ENCODE data around the gene ERICH3.

Gene ERICH3

DNA sequence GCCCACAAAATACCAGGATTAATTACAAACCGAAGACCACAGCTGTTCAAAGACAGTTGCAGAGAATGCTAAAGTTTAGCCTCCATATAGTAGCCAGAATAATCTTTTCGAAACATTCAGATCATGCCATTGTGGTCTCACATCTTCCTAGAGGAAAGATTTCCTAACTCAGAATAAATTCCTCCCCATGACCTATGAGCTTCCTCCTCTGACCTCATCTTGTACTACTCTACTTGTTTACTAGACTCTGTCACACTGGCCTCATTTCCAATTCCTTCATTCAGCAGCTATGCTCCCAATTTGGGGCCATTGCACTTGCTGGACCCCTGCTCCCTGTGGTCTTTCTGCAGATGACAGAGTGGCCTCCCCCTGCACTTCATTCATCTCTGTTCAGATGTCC lies 89.4 kb downstream of the ERICH3 start:
- Histone ChIP-seq H3K4me3 (ENCODE audit: low read length) (no peak overlapping the region), H3K27ac (ENCODE audit: low read length) (no peak overlapping the region), H3K4me1 (ENCODE audit: insufficient read depth, low read length) (no peaks in the 10 kb centered on the region), H3K36me3 (ENCODE audit: insufficient read depth, low read depth, low read length) (no peaks in the 10 kb centered on the region), H3K9ac (ENCODE audit: low read depth, low read length) (no peak overlapping the region), H3K27me3 (ENCODE audit: insufficient read depth, low read length) (no peaks in the 10 kb centered on the region), H3K9me3 (ENCODE audit: insufficient read depth, low read depth, low read length) (no peaks in the 10 kb centered on the region)

DNA sequence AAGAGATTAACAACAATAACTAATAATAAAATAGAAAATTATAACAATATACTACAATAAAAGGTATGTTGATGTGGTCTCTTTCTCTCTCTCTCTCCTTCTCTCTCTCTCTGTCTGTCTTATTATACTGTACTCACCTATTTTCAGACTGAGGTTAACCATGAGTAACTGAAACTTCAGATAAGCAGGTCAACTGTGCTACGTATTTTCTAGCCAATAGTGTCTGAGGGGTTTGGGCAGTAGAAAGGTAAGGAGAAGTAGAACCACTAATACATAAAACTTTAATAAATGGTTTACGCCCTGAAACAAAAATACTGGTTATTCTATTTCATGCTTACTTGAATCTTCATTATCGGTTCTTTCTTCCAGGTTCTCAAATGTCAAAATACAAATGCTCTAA lies 90.2 kb downstream of the ERICH3 start:
- no peak overlapping the region for H3K27ac ChIP-seq (ENCODE audit: low read length)
- H3K9ac ChIP-seq (ENCODE audit: low read depth, low read length): no peak overlapping the region
- H3K4me3 ChIP-seq (ENCODE audit: low read length): no peak overlapping the region
- H3K27me3 ChIP-seq (ENCODE audit: insufficient read depth, low read length): no peaks in the 10 kb centered on the region
- H3K4me1 ChIP-seq (ENCODE audit: insufficient read depth, low read length): no peaks in the 10 kb centered on the region
- H3K36me3 ChIP-seq (ENCODE audit: insufficient read depth, low read depth, low read length): no peaks in the 10 kb centered on the region
- no peaks in the 10 kb centered on the region for H3K9me3 ChIP-seq (ENCODE audit: insufficient read depth, low read depth, low read length)

- Histone ChIP-seq H3K9me3 (ENCODE audit: insufficient read depth, low read depth, low read length) (no peaks in the 10 kb centered on the region), H3K9ac (ENCODE audit: low read depth, low read length) (no peak overlapping the region), H3K27ac (ENCODE audit: low read length) (no peak overlapping the region), H3K4me1 (ENCODE audit: insufficient read depth, low read length) (no peaks in the 10 kb centered on the region), H3K27me3 (ENCODE audit: insufficient read depth, low read length) (no peaks in the 10 kb centered on the region), H3K4me3 (ENCODE audit: low read length) (no peak overlapping the region), H3K36me3 (ENCODE audit: insufficient read depth, low read depth, low read length) (no peaks in the 10 kb centered on the region)
Measured at GRCh38 chr1:74579425-74579824, 94.2 kb downstream of the ERICH3 start.

DNA sequence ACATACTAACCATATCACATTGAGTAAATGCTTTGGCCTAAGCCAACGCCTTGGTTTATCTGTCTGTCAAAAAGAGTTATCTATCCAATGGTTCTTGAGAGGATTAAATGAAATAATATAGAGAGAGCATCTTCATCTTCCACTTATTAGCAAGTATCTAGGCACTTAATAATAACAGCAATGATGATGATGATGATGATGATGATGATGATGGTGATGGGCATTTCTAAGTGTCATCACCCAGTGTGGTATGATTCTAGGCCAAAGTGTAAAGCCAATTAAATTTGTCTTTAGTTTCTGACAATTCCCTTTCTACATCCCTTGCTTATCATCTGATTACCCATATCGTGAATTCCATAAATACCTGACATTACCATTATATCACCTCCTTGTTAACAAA lies 95.5 kb downstream of the ERICH3 start:
- Histone ChIP-seq H3K27me3 (ENCODE audit: insufficient read depth, low read length) (no peaks in the 10 kb centered on the region), H3K9ac (ENCODE audit: low read depth, low read length) (no peak overlapping the region), H3K4me3 (ENCODE audit: low read length) (no peak overlapping the region), H3K9me3 (ENCODE audit: insufficient read depth, low read depth, low read length) (no peaks in the 10 kb centered on the region), H3K4me1 (ENCODE audit: insufficient read depth, low read length) (no peaks in the 10 kb centered on the region), H3K27ac (ENCODE audit: low read length) (no peak overlapping the region), H3K36me3 (ENCODE audit: insufficient read depth, low read depth, low read length) (no peaks in the 10 kb centered on the region)

- Histone ChIP-seq H3K9me3 (ENCODE audit: insufficient read depth, low read depth, low read length) (no peaks in the 10 kb centered on the region), H3K36me3 (ENCODE audit: insufficient read depth, low read depth, low read length) (no peaks in the 10 kb centered on the region), H3K4me1 (ENCODE audit: insufficient read depth, low read length) (no peaks in the 10 kb centered on the region; the same call in 1 of the 2 replicates), H3K9ac (ENCODE audit: low read depth, low read length) (no peak overlapping the region), H3K27me3 (ENCODE audit: insufficient read depth, low read length) (no peaks in the 10 kb centered on the region), H3K4me3 (ENCODE audit: low read length) (no peak overlapping the region), H3K27ac (ENCODE audit: low read length) (no peak overlapping the region)
Measured at GRCh38 chr1:74571891-74572290, 101.7 kb downstream of the ERICH3 start.

DNA sequence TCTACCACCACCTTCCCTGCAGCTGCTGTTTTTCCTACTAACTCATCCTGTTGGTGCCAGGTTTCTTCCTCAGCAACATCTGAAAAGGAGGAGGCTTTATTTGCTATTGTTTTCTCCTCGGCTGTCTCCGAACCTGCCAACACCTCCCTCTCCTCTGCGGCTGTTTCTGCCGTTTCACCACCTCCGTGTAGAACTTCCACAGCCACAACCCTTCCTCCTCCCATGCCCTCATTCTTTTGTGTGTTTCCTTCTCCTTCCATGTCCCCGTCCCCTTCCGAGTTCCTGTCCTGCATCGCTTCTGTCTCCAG lies 102.1 kb downstream of the ERICH3 start:
- Histone ChIP-seq H3K9ac (ENCODE audit: low read depth, low read length) (no peak overlapping the region), H3K27ac (ENCODE audit: low read length) (no peak overlapping the region), H3K4me3 (ENCODE audit: low read length) (no peak overlapping the region), H3K27me3 (ENCODE audit: insufficient read depth, low read length) (no peaks in the 10 kb centered on the region), H3K36me3 (ENCODE audit: insufficient read depth, low read depth, low read length) (no peaks in the 10 kb centered on the region), H3K4me1 (ENCODE audit: insufficient read depth, low read length) (no peaks in the 10 kb centered on the region; the same call in 1 of the 2 replicates), H3K9me3 (ENCODE audit: insufficient read depth, low read depth, low read length) (no peaks in the 10 kb centered on the region)

DNA sequence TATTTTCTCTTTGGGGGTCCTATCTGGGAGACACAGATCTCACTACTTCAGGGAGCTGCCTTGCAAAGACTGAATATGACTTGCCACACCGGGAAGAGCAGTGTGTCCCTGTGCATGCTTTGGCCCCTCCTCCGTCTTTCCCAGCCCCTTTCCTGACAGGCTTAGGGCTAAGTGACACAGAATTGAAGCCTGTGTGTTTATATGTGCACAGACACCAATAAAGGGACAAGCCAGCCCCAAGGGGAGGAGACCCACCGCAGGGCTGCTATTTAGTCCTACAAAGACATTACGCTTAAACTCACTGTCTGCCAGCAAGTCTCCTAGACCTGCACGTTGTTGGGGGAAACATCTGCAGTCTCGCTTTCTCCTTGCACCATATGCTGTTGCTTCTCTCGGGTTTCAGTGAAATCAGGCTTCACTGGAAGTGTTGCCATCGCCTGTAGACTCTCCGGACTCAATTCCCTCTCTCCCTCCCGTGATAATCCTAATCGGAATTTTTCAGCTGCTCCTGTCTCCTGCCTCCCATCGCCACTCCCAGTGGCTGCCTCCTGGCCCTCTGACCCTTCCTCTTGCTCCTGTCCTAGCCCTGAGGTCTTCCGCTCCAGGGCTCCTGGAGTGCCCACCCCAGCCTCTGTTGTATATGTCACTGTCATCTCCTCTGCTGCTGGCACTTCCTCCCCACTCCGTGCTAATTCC lies 102.6 kb downstream of the ERICH3 start:
- Histone ChIP-seq H3K9ac (ENCODE audit: low read depth, low read length) (no peak overlapping the region), H3K4me1 (ENCODE audit: insufficient read depth, low read length) (no peaks in the 10 kb centered on the region; the same call in 1 of the 2 replicates), H3K4me3 (ENCODE audit: low read length) (no peak overlapping the region), H3K36me3 (ENCODE audit: insufficient read depth, low read depth, low read length) (no peaks in the 10 kb centered on the region), H3K27me3 (ENCODE audit: insufficient read depth, low read length) (no peaks in the 10 kb centered on the region), H3K9me3 (ENCODE audit: insufficient read depth, low read depth, low read length) (no peaks in the 10 kb centered on the region), H3K27ac (ENCODE audit: low read length) (no peak overlapping the region)

DNA sequence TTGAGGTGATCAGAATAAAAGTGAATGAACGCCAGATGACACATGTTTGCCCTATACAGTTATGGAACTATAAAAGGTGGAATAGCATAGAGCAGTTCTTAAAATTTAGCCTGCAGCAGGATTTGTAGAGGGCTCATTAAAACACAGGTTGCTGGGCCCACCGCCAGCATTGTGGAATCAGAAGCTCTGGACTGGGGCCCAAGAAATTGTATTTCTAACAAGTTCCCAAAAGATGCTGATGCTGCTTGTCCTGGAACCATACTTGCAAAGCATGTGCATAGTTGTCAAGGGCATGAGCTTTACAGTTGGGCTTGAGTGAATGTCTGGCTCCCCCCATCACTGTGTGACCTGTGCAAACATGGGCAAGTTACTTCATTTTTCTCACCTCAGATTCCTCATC lies 123.7 kb downstream of the ERICH3 start:
- H3K36me3 ChIP-seq (ENCODE audit: insufficient read depth, low read depth, low read length): no peaks in the 10 kb centered on the region
- H3K27me3 ChIP-seq (ENCODE audit: insufficient read depth, low read length): no peaks in the 10 kb centered on the region
- H3K9ac ChIP-seq (ENCODE audit: low read depth, low read length): no peak overlapping the region
- H3K4me1 ChIP-seq (ENCODE audit: insufficient read depth, low read length): no peaks in the 10 kb centered on the region
- no peak overlapping the region for H3K4me3 ChIP-seq (ENCODE audit: low read length)
- no peaks in the 10 kb centered on the region for H3K9me3 ChIP-seq (ENCODE audit: insufficient read depth, low read depth, low read length)
- no peak overlapping the region for H3K27ac ChIP-seq (ENCODE audit: low read length)

DNA sequence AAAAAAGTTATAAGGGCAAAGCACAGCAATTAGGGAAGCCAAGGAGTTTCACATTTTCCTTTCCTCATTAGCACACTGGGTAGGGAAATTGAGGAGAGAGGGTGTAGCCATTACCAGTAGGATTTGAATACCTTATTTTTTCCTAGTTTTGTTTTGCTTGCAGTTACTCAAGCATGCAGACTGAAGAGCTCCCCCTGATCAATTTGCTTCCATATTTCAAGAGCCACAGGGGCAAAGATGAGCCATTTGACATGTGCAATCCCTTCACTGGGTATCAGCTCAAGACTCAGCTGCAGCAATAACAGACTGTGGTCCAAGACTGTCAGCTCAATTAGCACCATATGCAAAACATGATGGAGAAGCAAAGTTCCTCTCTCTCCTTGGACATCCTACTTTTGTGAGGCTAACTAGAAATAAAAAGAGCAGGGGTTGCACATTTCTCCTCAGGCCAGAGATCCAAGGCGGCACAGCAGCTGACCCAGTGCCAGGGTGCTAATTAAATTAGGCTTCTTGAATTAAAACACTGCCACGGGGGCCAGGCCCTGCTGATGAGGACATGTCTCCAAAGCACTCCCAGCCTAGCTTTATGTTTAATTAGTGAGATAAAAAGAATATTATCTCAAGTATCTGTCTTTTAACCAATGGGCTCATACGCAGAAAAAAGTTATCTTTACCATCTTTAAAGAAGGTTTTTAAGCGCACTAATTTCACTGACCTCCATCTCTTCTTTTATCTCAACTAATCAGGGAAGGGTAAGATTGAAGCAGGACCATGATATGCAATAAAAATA lies 124.4 kb downstream of the ERICH3 start:
- Histone ChIP-seq H3K36me3 (ENCODE audit: insufficient read depth, low read depth, low read length) (no peaks in the 10 kb centered on the region), H3K27me3 (ENCODE audit: insufficient read depth, low read length) (no peaks in the 10 kb centered on the region), H3K27ac (ENCODE audit: low read length) (no peak overlapping the region), H3K9me3 (ENCODE audit: insufficient read depth, low read depth, low read length) (no peaks in the 10 kb centered on the region), H3K4me1 (ENCODE audit: insufficient read depth, low read length) (no peaks in the 10 kb centered on the region), H3K9ac (ENCODE audit: low read depth, low read length) (no peak overlapping the region), H3K4me3 (ENCODE audit: low read length) (no peak overlapping the region)

DNA sequence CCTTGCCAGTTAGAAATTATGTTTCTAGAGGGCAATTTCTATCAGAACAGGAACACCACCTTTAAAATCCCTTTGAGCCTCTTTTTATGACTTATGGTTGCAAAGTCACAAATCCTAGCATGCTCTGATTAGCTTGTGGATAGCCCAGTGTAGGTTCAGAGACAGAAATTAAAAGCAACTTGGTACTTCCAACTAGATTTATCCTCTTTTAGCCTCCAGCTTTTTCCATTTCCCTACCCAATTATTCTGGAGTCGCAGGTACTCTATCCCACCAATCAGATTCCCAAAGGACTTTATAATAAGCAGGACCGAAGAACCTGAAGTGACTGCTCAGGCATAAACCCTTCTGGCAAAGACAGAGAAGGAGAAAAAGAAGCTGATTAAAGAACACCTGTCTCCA lies 127.8 kb downstream of the ERICH3 start:
- Histone ChIP-seq H3K4me3 (ENCODE audit: low read length) (no peak overlapping the region), H3K9me3 (ENCODE audit: insufficient read depth, low read depth, low read length) (no peaks in the 10 kb centered on the region), H3K9ac (ENCODE audit: low read depth, low read length) (no peak overlapping the region), H3K36me3 (ENCODE audit: insufficient read depth, low read depth, low read length) (no peaks in the 10 kb centered on the region), H3K4me1 (ENCODE audit: insufficient read depth, low read length) (no peaks in the 10 kb centered on the region), H3K27me3 (ENCODE audit: insufficient read depth, low read length) (no peaks in the 10 kb centered on the region), H3K27ac (ENCODE audit: low read length) (no peak overlapping the region)

DNA sequence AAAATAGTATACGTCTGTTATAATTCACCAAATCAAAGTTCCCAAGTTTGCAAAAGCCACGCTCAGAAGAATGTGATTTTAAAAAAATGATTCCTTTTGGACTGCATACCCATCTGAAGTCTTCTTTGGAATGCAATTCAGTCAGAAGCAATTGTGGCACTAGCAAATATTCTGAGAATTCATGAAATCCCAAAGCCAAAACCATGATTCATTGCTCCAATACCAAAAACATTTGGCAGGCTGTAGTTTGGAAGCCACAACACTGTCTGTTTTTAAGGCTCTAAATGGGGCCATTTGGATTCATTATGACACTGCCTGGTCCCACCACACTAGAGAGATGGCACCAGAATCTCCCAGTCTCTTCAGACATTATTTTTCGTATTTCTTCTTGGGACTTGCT lies 139.4 kb downstream of the ERICH3 start:
- H3K27me3 ChIP-seq (ENCODE audit: insufficient read depth, low read length): no peaks in the 10 kb centered on the region
- H3K9ac ChIP-seq (ENCODE audit: low read depth, low read length): no peak overlapping the region
- H3K9me3 ChIP-seq (ENCODE audit: insufficient read depth, low read depth, low read length): no peaks in the 10 kb centered on the region
- no peak overlapping the region for H3K4me3 ChIP-seq (ENCODE audit: low read length)
- H3K4me1 ChIP-seq (ENCODE audit: insufficient read depth, low read length): no peaks in the 10 kb centered on the region
- H3K27ac ChIP-seq (ENCODE audit: low read length): no peak overlapping the region
- H3K36me3 ChIP-seq (ENCODE audit: insufficient read depth, low read depth, low read length): no peaks in the 10 kb centered on the region

- Histone ChIP-seq H3K27me3 (ENCODE audit: insufficient read depth, low read length) (no peaks in the 10 kb centered on the region), H3K4me1 (ENCODE audit: insufficient read depth, low read length) (no peaks in the 10 kb centered on the region; the same call in 1 of the 2 replicates), H3K36me3 (ENCODE audit: insufficient read depth, low read depth, low read length) (no peaks in the 10 kb centered on the region), H3K4me3 (ENCODE audit: low read length) (no peak overlapping the region), H3K27ac (ENCODE audit: low read length) (no peak overlapping the region), H3K9me3 (ENCODE audit: insufficient read depth, low read depth, low read length) (no peaks in the 10 kb centered on the region), H3K9ac (ENCODE audit: low read depth, low read length) (no peak overlapping the region)
Measured at GRCh38 chr1:74531796-74532195, 141.8 kb downstream of the ERICH3 start.
